Thyroid gland (tissue), 4 donors: ENCODE data around the gene MRPL38.

Experiments
- CTCF ChIP-seq, 6 experiments: fragments of 200-600 bp in 3 of 6; fragments of 450-650 bp in 3 of 6; sonication (generic) in 3 of 6; IDR thresholded peaks; one replicate each; pipeline ENCODE4 v1.5.1; 2016 to 2019; ENCODE audit warnings: antibody characterized with exemption in 6 of 6, mild to moderate bottlenecking in 2 of 6, inconsistent platforms in 1 of 6, moderate library complexity in 1 of 6
- POLR2A ChIP-seq, 2 donors: fragments of 450-650 bp; IDR thresholded peaks; one replicate each; pipeline ENCODE4 v1.6.1; 2017; ENCODE audit warnings: antibody characterized with exemption in 2 of 2, mild to moderate bottlenecking in 2 of 2, moderate library complexity in 1 of 2

GRCh38 chr17:75945211-75945610 is 40.5 kb upstream of the MRPL38 start:
- TF ChIP-seq CTCF (IDR thresholded peaks at IDR 0.05) (no peak), POLR2A (IDR thresholded peaks at IDR 0.05) (no peak)
